ENCODE results near the gene RNF225.
"Not testable (repeated sequence)": the region's sequence is repeated elsewhere in the genome, so short reads cannot be mapped to it uniquely, and the experiment has no call there.

Gene RNF225

DNA sequence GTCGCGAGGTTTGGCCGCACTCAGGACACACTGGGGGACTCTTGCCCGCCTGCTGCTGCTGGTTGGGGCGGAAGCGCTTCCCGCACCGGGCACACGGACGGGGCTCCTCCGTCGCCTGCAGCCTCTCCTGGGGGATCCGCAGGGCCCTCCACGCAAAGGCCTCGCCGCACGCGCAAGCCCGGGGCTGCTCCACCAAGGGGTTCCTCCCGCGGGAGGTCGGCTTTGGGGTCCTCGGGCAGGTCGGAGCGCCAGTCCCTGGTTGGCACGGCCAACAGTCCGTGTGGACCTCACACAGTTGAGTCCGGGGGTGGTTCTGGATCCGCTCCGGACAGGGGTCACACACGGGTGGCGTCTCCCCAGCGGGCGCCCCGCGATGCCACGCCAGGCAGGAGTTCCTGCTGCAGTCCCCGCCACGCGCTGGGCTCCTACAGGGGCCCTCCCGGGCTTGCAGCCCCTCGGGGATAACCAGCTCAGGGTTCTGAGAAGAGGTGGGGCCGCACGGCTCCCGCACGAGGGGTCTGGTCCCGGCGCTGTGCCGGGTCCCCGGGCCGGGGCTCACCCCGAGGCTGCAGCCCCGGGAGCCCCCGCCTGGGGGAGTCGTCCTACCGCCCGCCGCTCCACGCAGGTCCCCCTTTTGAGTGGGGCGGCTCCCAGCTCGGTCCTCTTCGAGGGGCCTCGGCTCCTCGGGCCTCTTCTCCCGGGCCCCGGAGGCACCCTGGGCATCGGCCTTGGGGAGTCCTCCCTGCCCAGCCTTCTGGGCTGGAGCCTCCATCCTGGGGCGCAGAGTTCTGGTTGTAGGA, 26.7 kb upstream of the RNF225 start:
- H3K27ac ChIP-seq: no peak overlapping the region
- TF ChIP-seq, protein P1, sequence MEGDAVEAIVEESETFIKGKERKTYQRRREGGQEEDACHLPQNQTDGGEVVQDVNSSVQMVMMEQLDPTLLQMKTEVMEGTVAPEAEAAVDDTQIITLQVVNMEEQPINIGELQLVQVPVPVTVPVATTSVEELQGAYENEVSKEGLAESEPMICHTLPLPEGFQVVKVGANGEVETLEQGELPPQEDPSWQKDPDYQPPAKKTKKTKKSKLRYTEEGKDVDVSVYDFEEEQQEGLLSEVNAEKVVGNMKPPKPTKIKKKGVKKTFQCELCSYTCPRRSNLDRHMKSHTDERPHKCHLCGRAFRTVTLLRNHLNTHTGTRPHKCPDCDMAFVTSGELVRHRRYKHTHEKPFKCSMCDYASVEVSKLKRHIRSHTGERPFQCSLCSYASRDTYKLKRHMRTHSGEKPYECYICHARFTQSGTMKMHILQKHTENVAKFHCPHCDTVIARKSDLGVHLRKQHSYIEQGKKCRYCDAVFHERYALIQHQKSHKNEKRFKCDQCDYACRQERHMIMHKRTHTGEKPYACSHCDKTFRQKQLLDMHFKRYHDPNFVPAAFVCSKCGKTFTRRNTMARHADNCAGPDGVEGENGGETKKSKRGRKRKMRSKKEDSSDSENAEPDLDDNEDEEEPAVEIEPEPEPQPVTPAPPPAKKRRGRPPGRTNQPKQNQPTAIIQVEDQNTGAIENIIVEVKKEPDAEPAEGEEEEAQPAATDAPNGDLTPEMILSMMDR (IDR thresholded peaks at IDR 0.05): no peak
- intact Hi-C loops (cut with DNase I; ENCODE audit: low total_unique reads): no loop called here
- no peaks in the 10 kb centered on the region for H3K4me1 ChIP-seq
- H3K36me3 ChIP-seq: peaks cover 0 to 28% (median 0%) of the 10 kb centered on the region in 3 donors
- H3K4me3 ChIP-seq: no peak overlapping the region
- peaks cover 0 to 10% of the 10 kb centered on the region in 2 donors for H3K27me3 ChIP-seq
- no peaks in the 10 kb centered on the region for H3K9me3 ChIP-seq
- DNase-seq: no peak

DNA sequence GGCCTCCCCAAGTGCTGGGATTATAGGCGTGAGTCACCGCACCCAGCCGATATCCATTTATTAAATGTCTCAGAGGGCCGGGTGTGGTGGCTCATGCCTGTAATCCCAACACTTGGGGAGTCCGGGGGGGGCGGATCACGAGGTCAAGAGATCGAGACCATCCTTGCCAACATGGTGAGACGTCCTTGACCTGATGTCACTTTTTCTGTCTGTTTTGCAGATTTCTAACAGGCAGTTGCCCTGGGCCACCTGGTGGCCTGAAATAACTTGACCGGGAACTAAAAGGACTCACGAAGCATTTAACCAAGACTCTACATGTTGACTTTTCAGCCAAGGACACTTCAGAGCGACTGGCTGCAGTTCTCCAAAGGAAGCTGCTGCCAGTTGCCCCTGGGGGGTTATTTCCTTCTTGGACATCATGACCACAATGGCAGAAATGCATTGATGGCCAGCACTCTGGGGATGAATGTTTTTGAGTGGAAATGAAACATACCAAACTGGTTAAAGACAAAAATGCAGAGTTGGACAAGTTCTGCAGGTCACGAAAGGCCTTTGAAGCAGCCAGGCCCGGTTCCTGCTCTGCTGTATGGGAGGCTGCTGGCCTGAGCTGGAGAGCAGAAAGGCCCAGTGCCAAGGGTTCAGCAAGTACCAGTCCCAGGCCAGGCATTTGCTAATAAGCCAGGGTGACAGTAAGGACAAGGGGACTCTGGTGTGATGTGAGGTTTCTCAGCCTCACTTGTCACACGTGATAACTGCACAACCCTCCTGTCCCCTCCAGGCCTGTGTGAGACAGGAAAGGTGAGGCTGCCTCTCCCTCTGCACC, 22.9 kb upstream of the RNF225 start:
- Histone ChIP-seq H3K4me1 (no peaks in the 10 kb centered on the region), H3K27ac (no peak overlapping the region), H3K36me3 (peaks cover 0 to 14% (median 0%) of the 10 kb centered on the region in 3 donors), H3K4me3 (no peak overlapping the region), H3K27me3 (peaks cover 0 to 6% of the 10 kb centered on the region in 2 donors), H3K9me3 (no peaks in the 10 kb centered on the region)
- TF ChIP-seq, protein P1 (IDR thresholded peaks at IDR 0.05): no peak
- no peak for DNase-seq
- intact Hi-C loops (cut with DNase I; ENCODE audit: low total_unique reads): no loop called here

DNA sequence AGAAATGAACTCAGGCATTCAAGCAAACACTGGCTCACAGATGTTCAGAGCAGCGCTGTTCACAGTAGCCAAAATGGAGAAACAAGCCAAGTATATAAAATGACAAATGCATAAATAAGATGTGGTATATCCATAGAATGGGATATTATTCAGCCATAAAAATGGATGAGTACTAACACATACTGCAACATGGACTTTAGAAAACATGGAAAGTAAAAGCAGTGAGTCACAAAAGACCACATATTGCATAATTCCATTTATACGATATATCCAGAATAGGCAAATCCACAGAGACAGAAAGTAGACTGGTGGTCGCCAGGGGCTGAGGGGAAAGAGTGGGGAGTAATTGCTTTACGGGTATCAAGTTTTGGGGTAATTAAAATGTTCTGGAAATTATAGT, 21.3 kb upstream of the RNF225 start:
- Histone ChIP-seq H3K36me3 (peaks cover 0 to 8% (median 0%) of the 10 kb centered on the region in 3 donors), H3K4me3 (no peak overlapping the region), H3K9me3 (no peaks in the 10 kb centered on the region), H3K27ac (no peak overlapping the region), H3K27me3 (no peaks in the 10 kb centered on the region), H3K4me1 (peaks cover 0 to 1% (median 0%) of the 10 kb centered on the region in 4 donors)
- TF ChIP-seq, protein P1 (IDR thresholded peaks at IDR 0.05): no peak
- intact Hi-C loops (cut with DNase I; ENCODE audit: low total_unique reads): no loop called here
- no peak for DNase-seq

DNA sequence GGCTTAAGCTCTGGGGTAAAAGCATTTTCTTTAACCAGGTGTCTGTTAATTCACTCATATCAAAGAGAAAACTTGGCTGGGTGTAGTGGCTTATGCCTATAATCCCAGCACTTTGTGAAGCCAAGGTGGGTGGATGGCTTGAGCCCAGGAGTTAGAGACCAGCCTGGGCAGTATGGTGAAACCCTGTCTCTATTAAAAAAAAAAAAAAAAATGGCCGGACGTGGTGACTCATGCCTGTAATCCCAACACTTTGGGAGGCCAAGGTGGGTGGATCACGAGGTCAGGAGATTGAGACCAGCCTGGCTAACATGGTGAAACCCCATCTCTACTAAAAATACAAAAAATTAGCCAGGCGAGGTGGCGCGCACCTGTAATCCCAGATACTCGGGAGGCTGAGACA, 18.7 kb upstream of the RNF225 start:
- H3K9me3 ChIP-seq; H3K27ac ChIP-seq; H3K4me3 ChIP-seq; DNase-seq; H3K36me3 ChIP-seq; H3K27me3 ChIP-seq; intact Hi-C loops (cut with DNase I; ENCODE audit: low total_unique reads): not testable (repeated sequence)
- peaks cover 6 to 17% (median 15%) of the 10 kb centered on the region in 4 donors for H3K4me1 ChIP-seq

DNA sequence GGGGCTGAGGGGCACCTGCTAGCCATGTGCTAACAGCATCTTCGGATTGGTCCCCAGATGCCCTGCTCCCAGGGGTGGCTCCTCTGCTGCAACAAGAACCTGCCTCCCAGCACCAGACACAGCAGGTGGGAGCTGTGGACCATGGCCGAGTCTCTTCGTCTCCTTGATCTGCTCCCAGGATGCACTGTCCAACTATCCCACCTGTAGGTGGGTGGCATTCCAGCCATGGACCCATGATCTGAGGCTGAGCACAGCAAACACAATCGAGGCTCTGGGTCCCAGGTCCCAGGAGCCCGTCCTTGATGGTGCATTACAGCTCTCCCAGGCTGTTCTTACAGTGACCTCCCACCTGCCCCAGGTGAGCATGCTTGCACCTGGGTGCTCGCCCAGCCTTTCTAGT, 16.2 kb upstream of the RNF225 start:
- no peak overlapping the region for H3K4me3 ChIP-seq
- no peaks in the 10 kb centered on the region for H3K36me3 ChIP-seq
- peaks cover 6 to 26% (median 21%) of the 10 kb centered on the region in 4 donors for H3K4me1 ChIP-seq
- no peaks in the 10 kb centered on the region for H3K27me3 ChIP-seq
- H3K27ac ChIP-seq: no peak overlapping the region
- no peak for DNase-seq
- intact Hi-C loops (cut with DNase I; ENCODE audit: low total_unique reads): no loop called here
- H3K9me3 ChIP-seq: no peaks in the 10 kb centered on the region
- TF ChIP-seq, protein P1 (IDR thresholded peaks at IDR 0.05): no peak

Measured in tibial artery (tissue), 4 donors.